ENCODE results near the gene SRRM4. TPM values are rescaled to one million over a fixed set of nuclear protein-coding genes. Genes with fewer than 3 reads are reported as not detected.
A peak's percentile ranks its signal among the peaks of the same experiment; 100 is the strongest.
"Not testable (repeated sequence)": the region's sequence is repeated elsewhere in the genome, so short reads cannot be mapped to it uniquely, and the experiment has no call there.

Gene SRRM4
- total and polyA plus RNA-seq, 2 experiments from 2014 or later: 0.53 to 0.63 TPM

DNA sequence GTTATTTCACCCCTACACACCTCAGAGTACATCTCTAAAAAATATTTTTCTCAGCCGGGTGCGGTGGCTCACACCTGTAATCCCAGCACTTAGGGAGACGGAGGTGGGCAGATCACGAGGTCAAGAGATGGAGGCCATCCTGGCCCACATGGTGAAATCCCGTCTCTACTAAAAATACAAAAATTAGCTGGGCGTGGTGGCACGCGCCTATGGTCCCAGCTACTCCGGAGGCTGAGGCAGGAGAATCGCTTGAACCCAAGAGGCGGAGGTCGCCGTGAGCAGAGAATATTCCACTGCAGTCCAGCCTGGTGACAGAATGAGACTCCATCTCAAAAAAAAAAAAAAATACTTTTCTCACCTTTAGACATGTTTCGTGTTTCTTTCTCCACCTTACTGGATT is 52.0 kb downstream of the SRRM4 start:
- H3K27me3 Mint-ChIP-seq (ENCODE audit: insufficient read depth, low read depth, poor library complexity); H3K79me2 ChIP-seq (replicated peaks; ENCODE audit: insufficient read depth); DNase-seq (ENCODE audit: low spot score); H3K36me3 Mint-ChIP-seq (ENCODE audit: low read depth); H3K4me3 Mint-ChIP-seq; ATAC-seq; H4K20me1 ChIP-seq (replicated peaks; ENCODE audit: insufficient read depth); H3F3A ChIP-seq (replicated peaks; ENCODE audit: low read depth); H3K36me3 ChIP-seq (ENCODE audit: insufficient read depth); H3K4me1 ChIP-seq (ENCODE audit: insufficient read depth); H3K4me2 ChIP-seq; H3K9me2 ChIP-seq (ENCODE audit: insufficient read depth); H3K27ac Mint-ChIP-seq; H3K27me3 ChIP-seq (ENCODE audit: insufficient read depth); H3K4me3 ChIP-seq; H3K9me3 Mint-ChIP-seq; H2AFZ ChIP-seq; H3K27ac ChIP-seq (ENCODE audit: low read depth): not testable (repeated sequence)
- peaks cover 17% of the 10 kb centered on the region for H3K4me1 Mint-ChIP-seq

DNA sequence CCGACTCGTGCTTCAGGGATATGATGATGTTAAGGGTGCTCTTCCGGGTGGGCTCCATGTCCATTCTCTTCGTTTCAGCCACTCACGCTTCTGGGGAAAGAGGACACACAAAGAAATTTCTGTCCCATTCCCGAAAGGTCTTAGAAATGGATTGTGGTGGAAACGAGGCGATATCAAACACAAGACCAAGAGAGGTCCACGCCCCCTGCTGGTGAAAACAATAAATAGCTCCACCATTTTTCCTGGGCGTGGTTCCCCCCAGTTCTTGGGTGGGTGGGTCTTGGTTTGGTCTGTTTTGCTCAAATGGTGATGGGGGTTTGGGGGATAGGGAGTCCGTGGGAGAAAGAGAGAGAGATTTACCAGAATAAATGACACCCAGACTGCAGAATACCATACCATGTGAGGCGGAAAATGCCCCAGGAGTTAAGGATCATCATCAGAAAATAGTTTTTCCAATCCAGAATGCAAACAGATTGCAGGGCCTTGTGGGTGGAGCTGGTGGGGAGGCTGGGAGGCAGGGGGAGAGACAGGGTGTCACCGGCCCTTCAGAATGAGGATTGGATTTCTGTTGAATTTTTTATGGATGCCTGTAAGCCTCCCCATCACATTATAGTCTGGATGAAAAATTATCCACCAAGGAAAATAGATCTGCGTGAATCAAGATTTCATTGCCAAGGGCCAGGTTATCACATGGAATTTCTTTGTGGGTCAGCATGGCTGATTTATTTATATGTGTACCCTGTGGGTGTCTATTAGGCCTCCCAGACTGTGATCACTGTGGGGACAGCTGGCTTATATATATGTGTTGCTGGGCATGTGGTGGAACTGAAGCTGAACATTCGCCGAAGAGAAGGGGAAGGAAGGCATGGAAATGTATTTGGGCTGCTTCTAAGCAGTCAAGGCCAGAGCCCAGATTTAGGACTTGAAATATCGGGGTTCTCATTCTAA is 55.8 kb downstream of the SRRM4 start:
- peak; percentile 82 for DNase-seq (ENCODE audit: low spot score)
- H3K27ac Mint-ChIP-seq: no peak overlapping the region
- ATAC-seq: peak; percentile 69

DNA sequence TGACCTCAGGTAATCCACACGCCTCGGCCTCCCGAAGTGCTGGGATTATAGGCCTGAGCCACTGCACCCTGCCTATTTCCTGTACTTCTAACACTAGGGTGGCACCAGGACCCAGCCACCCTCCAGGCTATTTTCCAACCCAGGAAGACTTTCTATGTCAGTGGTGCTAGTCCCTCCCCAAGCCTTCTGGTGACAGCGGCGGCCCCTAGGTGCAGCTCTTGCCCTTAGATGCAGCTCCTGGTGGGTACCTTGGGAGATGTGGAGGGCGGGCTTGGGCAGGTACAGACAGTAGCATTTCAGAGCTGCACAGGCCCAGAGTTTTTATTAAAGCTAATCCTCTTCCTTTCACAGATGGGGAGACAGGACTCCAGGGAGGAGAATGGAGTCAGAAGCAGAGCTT is 62.8 kb downstream of the SRRM4 start:
- Histone ChIP-seq H3K27me3 (ENCODE audit: insufficient read depth) (no peaks in the 10 kb centered on the region), H3K36me3 (ENCODE audit: insufficient read depth) (no peaks in the 10 kb centered on the region)
- peaks cover 5% of the 10 kb centered on the region; the same call in 2 of the 3 replicates for H3K4me1 Mint-ChIP-seq
- TF ChIP-seq EZH2 (IDR thresholded peaks at IDR 0.05; ENCODE audit: low read depth, unreplicated experiment) (no peak), ZNF114 (CRISPR knock-in tag; IDR thresholded peaks at IDR 0.05) (no peak), POLR2AphosphoS5 (IDR thresholded peaks at IDR 0.05; ENCODE audit: low read depth) (no peak)
- TF ChIP-seq, protein P1, sequence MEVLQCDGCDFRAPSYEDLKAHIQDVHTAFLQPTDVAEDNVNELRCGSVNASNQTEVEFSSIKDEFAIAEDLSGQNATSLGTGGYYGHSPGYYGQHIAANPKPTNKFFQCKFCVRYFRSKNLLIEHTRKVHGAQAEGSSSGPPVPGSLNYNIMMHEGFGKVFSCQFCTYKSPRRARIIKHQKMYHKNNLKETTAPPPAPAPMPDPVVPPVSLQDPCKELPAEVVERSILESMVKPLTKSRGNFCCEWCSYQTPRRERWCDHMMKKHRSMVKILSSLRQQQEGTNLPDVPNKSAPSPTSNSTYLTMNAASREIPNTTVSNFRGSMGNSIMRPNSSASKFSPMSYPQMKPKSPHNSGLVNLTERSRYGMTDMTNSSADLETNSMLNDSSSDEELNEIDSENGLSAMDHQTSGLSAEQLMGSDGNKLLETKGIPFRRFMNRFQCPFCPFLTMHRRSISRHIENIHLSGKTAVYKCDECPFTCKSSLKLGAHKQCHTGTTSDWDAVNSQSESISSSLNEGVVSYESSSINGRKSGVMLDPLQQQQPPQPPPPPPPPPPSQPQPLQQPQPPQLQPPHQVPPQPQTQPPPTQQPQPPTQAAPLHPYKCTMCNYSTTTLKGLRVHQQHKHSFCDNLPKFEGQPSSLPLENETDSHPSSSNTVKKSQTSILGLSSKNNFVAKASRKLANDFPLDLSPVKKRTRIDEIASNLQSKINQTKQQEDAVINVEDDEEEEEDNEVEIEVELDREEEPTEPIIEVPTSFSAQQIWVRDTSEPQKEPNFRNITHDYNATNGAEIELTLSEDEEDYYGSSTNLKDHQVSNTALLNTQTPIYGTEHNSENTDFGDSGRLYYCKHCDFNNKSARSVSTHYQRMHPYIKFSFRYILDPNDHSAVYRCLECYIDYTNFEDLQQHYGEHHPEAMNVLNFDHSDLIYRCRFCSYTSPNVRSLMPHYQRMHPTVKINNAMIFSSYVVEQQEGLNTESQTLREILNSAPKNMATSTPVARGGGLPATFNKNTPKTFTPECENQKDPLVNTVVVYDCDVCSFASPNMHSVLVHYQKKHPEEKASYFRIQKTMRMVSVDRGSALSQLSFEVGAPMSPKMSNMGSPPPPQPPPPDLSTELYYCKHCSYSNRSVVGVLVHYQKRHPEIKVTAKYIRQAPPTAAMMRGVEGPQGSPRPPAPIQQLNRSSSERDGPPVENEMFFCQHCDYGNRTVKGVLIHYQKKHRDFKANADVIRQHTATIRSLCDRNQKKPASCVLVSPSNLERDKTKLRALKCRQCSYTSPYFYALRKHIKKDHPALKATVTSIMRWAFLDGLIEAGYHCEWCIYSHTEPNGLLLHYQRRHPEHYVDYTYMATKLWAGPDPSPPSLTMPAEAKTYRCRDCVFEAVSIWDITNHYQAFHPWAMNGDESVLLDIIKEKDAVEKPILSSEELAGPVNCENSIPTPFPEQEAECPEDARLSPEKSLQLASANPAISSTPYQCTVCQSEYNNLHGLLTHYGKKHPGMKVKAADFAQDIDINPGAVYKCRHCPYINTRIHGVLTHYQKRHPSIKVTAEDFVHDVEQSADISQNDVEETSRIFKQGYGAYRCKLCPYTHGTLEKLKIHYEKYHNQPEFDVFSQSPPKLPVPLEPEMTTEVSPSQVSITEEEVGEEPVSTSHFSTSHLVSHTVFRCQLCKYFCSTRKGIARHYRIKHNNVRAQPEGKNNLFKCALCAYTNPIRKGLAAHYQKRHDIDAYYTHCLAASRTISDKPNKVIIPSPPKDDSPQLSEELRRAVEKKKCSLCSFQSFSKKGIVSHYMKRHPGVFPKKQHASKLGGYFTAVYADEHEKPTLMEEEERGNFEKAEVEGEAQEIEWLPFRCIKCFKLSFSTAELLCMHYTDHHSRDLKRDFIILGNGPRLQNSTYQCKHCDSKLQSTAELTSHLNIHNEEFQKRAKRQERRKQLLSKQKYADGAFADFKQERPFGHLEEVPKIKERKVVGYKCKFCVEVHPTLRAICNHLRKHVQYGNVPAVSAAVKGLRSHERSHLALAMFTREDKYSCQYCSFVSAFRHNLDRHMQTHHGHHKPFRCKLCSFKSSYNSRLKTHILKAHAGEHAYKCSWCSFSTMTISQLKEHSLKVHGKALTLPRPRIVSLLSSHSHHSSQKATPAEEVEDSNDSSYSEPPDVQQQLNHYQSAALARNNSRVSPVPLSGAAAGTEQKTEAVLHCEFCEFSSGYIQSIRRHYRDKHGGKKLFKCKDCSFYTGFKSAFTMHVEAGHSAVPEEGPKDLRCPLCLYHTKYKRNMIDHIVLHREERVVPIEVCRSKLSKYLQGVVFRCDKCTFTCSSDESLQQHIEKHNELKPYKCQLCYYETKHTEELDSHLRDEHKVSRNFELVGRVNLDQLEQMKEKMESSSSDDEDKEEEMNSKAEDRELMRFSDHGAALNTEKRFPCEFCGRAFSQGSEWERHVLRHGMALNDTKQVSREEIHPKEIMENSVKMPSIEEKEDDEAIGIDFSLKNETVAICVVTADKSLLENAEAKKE (CRISPR knock-in tag; IDR thresholded peaks at IDR 0.05): no peak

More for the DNA sequence above, 55.8 kb downstream of the SRRM4 start:
- Mint-ChIP-seq H3K36me3 (ENCODE audit: low read depth) (no peaks in the 10 kb centered on the region), H3K27me3 (ENCODE audit: insufficient read depth, low read depth, poor library complexity) (no peaks in the 10 kb centered on the region), H3K4me3 (no peak overlapping the region), H3K9me3 (no peaks in the 10 kb centered on the region), H3K4me1 (peaks cover 21% of the 10 kb centered on the region)
- no peaks in the 10 kb centered on the region for H3K27me3 ChIP-seq (ENCODE audit: insufficient read depth)
- H3K4me1 ChIP-seq (ENCODE audit: insufficient read depth): peaks cover 3% of the 10 kb centered on the region; the same call in 1 of the 2 replicates
- no peaks in the 10 kb centered on the region for H3K79me2 ChIP-seq (replicated peaks; ENCODE audit: insufficient read depth)
- H3K36me3 ChIP-seq (ENCODE audit: insufficient read depth): no peaks in the 10 kb centered on the region
- no peak overlapping the region for H3K27ac ChIP-seq (ENCODE audit: low read depth)
- no peak overlapping the region for H3K4me2 ChIP-seq
- no peaks in the 10 kb centered on the region for H3K9me2 ChIP-seq (ENCODE audit: insufficient read depth)
- TF ChIP-seq NANOG (IDR thresholded peaks at IDR 0.05; ENCODE audit: borderline replicate concordance): no peak
- TF ChIP-seq POLR2AphosphoS5 (IDR thresholded peaks at IDR 0.05; ENCODE audit: low read depth): no peak
- TF ChIP-seq, protein P2, sequence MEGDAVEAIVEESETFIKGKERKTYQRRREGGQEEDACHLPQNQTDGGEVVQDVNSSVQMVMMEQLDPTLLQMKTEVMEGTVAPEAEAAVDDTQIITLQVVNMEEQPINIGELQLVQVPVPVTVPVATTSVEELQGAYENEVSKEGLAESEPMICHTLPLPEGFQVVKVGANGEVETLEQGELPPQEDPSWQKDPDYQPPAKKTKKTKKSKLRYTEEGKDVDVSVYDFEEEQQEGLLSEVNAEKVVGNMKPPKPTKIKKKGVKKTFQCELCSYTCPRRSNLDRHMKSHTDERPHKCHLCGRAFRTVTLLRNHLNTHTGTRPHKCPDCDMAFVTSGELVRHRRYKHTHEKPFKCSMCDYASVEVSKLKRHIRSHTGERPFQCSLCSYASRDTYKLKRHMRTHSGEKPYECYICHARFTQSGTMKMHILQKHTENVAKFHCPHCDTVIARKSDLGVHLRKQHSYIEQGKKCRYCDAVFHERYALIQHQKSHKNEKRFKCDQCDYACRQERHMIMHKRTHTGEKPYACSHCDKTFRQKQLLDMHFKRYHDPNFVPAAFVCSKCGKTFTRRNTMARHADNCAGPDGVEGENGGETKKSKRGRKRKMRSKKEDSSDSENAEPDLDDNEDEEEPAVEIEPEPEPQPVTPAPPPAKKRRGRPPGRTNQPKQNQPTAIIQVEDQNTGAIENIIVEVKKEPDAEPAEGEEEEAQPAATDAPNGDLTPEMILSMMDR (conservative IDR thresholded peaks at IDR 0.05; ENCODE audit: low read depth in 2 of 2): peak; percentile 81 to 82
- no peak for TF ChIP-seq JUNB (IDR thresholded peaks at IDR 0.05; ENCODE audit: unreplicated experiment)
- H3K4me3 ChIP-seq: no peak overlapping the region
- H2AFZ ChIP-seq: no peak overlapping the region; the same call in 1 of the 2 replicates
- H3F3A ChIP-seq (replicated peaks; ENCODE audit: low read depth): no peaks in the 10 kb centered on the region
- no peaks in the 10 kb centered on the region for H4K20me1 ChIP-seq (replicated peaks; ENCODE audit: insufficient read depth)

More for the DNA sequence above, 62.8 kb downstream of the SRRM4 start:
- Histone ChIP-seq H3F3A (replicated peaks; ENCODE audit: low read depth) (no peaks in the 10 kb centered on the region), H3K27ac (ENCODE audit: low read depth) (no peak overlapping the region), H2AFZ (no peak overlapping the region), H3K9me2 (ENCODE audit: insufficient read depth) (no peaks in the 10 kb centered on the region), H3K4me1 (ENCODE audit: insufficient read depth) (peaks cover 3% of the 10 kb centered on the region; the same call in 1 of the 2 replicates), H3K4me3 (no peak overlapping the region), H3K79me2 (replicated peaks; ENCODE audit: insufficient read depth) (no peaks in the 10 kb centered on the region), H4K20me1 (replicated peaks; ENCODE audit: insufficient read depth) (no peaks in the 10 kb centered on the region; the same call in 1 of the 2 replicates), H3K4me2 (no peak overlapping the region)
- no peaks in the 10 kb centered on the region for H3K36me3 Mint-ChIP-seq (ENCODE audit: low read depth)
- H3K27ac Mint-ChIP-seq: no peak overlapping the region
- no peak overlapping the region for H3K4me3 Mint-ChIP-seq
- ATAC-seq: no peak
- no peak for DNase-seq (ENCODE audit: low spot score)
- no peaks in the 10 kb centered on the region; the same call in 2 of the 3 replicates for H3K9me3 Mint-ChIP-seq
- peaks cover 2% of the 10 kb centered on the region for H3K27me3 Mint-ChIP-seq (ENCODE audit: insufficient read depth, low read depth, poor library complexity)
